CD14-positive monocyte (primary cell): ENCODE measurements around the gene ESD. TPM values are rescaled to one million over a fixed set of nuclear protein-coding genes. Genes with fewer than 3 reads are reported as not detected.

Experiments
- DNase-seq, 3 donors: peaks; one replicate each; pipeline ENCODE4 v3.0.0-alpha.2; 2011 to 2022
- H2AFZ ChIP-seq: 2 replicates; pipeline ENCODE4 v1.6.0; 2012; ENCODE audit warnings: mild to moderate bottlenecking, low read depth, low read length, inconsistent platforms; ENCODE audit not compliant: insufficient read depth, poor library complexity, severe bottlenecking
- H3K27ac ChIP-seq, 2 donors: 1 replicate in 1 of 2; 2 replicates in 1 of 2; pipeline ENCODE4 v1.5.1; 2012 to 2013; ENCODE audit warnings: low read length in 2 of 2, control low read depth in 1 of 2, inconsistent platforms in 1 of 2, low read depth in 1 of 2, mild to moderate bottlenecking in 1 of 2
- H3K27me3 ChIP-seq, 2 donors: one replicate each; pipeline versions ENCODE4 v1.6.0 to v1.6.1; 2011 to 2013; ENCODE audit warnings: low read length in 2 of 2; ENCODE audit not compliant: control insufficient read depth in 2 of 2, insufficient read depth in 2 of 2
- H3K36me3 ChIP-seq, 2 donors: replicated peaks in 1 of 2; 1 replicate in 1 of 2; 2 replicates in 1 of 2; pipeline versions ENCODE4 v1.5.1 to v1.6.1; 2012 to 2013; ENCODE audit warnings: low read length in 2 of 2, control low read depth in 1 of 2, inconsistent platforms in 1 of 2, mild to moderate bottlenecking in 1 of 2; ENCODE audit not compliant: insufficient read depth in 2 of 2, control insufficient read depth in 1 of 2
- H3K4me1 ChIP-seq, 2 donors: 1 replicate in 1 of 2; 2 replicates in 1 of 2; pipeline versions ENCODE4 v1.5.1 to v1.6.1; 2012 to 2013; ENCODE audit warnings: low read length in 2 of 2, control low read depth in 1 of 2, inconsistent platforms in 1 of 2, mild to moderate bottlenecking in 1 of 2, moderate library complexity in 1 of 2; ENCODE audit not compliant: insufficient read depth in 2 of 2, control insufficient read depth in 1 of 2
- H3K4me2 ChIP-seq: replicated peaks from 2 replicates; pipeline ENCODE3; 2012; ENCODE audit warnings: low read length, moderate library complexity, mild to moderate bottlenecking; ENCODE audit not compliant: poor library complexity, severe bottlenecking; ENCODE audit errors: extremely low read depth
- H3K4me3 ChIP-seq, 3 experiments: fragments of 200-600 bp in 1 of 3; sonication (generic) in 1 of 3; replicated peaks in 1 of 3; 1 replicate in 2 of 3; 2 replicates in 1 of 3; pipeline ENCODE4 v1.5.1; 2011 to 2013; ENCODE audit warnings: low read length in 3 of 3, mild to moderate bottlenecking in 3 of 3, control low read depth in 2 of 3, low read depth in 2 of 3, inconsistent platforms in 1 of 3, moderate library complexity in 1 of 3
- H3K79me2 ChIP-seq: 2 replicates; pipeline ENCODE4 v1.6.0; 2012; ENCODE audit warnings: mild to moderate bottlenecking, control low read depth, inconsistent platforms, low read length, moderate library complexity; ENCODE audit not compliant: insufficient read depth
- H3K9ac ChIP-seq: 2 replicates; pipeline ENCODE4 v1.6.0; 2017; ENCODE audit warnings: low read length, mild to moderate bottlenecking; ENCODE audit not compliant: insufficient read depth, poor library complexity, severe bottlenecking
- H3K9me3 ChIP-seq, 2 donors: replicated peaks in 1 of 2; 1 replicate in 1 of 2; 2 replicates in 1 of 2; pipeline versions ENCODE4 v1.5.1 to v1.6.1; 2012 to 2013; ENCODE audit warnings: low read length in 2 of 2, control low read depth in 1 of 2; ENCODE audit not compliant: control insufficient read depth in 1 of 2, insufficient read depth in 1 of 2
- H4K20me1 ChIP-seq: 2 replicates; pipeline ENCODE4 v1.6.0; 2012; ENCODE audit warnings: mild to moderate bottlenecking, low read length, control low read depth, moderate library complexity; ENCODE audit not compliant: insufficient read depth
- H3K27ac Mint-ChIP-seq, 7 donors: one replicate each; pipeline ENCODE4 v1.8.0; 2020; ENCODE audit warnings: mild to moderate bottlenecking in 7 of 7, mixed read lengths in 7 of 7, moderate library complexity in 6 of 7, inconsistent platforms in 2 of 7
- H3K27me3 Mint-ChIP-seq, 3 donors: one replicate each; pipeline ENCODE4 v1.8.0; 2021 to 2022; ENCODE audit warnings: low read depth in 3 of 3, mild to moderate bottlenecking in 3 of 3, mixed read lengths in 3 of 3, moderate library complexity in 3 of 3, inconsistent platforms in 1 of 3
- H3K36me3 Mint-ChIP-seq, 2 donors: one replicate each; pipeline ENCODE4 v1.8.0; 2020; ENCODE audit warnings: mixed read lengths in 2 of 2, inconsistent platforms in 1 of 2, mild to moderate bottlenecking in 1 of 2
- H3K4me1 Mint-ChIP-seq: one replicate; pipeline ENCODE4 v1.8.0; 2020; ENCODE audit warnings: mild to moderate bottlenecking, mixed read lengths
- H3K4me3 Mint-ChIP-seq, 2 donors: one replicate each; pipeline ENCODE4 v1.8.0; 2020; ENCODE audit warnings: mild to moderate bottlenecking in 2 of 2, mixed read lengths in 2 of 2, moderate library complexity in 1 of 2
- H3K9me3 Mint-ChIP-seq, 7 donors: one replicate each; pipeline ENCODE4 v1.8.0; 2020 to 2022; ENCODE audit warnings: mixed read lengths in 7 of 7, mild to moderate bottlenecking in 6 of 7, moderate library complexity in 6 of 7, inconsistent platforms in 2 of 7
- CTCF ChIP-seq: fragments of 200-600 bp; IDR thresholded peaks from one replicate; pipeline ENCODE4 v1.8.0; 2022; ENCODE audit warnings: antibody characterized with exemption, mild to moderate bottlenecking
- WGBS: methylation state at CpG from one replicate; pipeline ENCODE4 v1.1.5; 2013; ENCODE audit warnings: missing lambda C conversion rate; ENCODE audit not compliant: insufficient coverage; 5-methylcytosine and 5-hydroxymethylcytosine counted together
- intact Hi-C, 2 donors: fragments of 100-400 bp; cut with micrococcal nuclease; formaldehyde crosslinking; loops; one replicate each; pipeline versions ENCODE4 v1.15.0 to v1.15.1; 2023
- polyA plus RNA-seq, 3 donors: library from polyadenylated mRNA; depleted of rRNA in 1 of 3; unstranded in 2 of 3; stranded (reverse) in 1 of 3; fragments of 300-500 nt in 2 of 3; fragments of >200 nt in 1 of 3; fragmentation: Illumina TruSeq in 2 of 3; gene quantifications; 1 replicate in 2 of 3; 2 replicates in 1 of 3; pipeline ENCODE4 v1.2.3, GENCODE V29; 2012 to 2021

Gene ESD
- polyA plus RNA-seq, 3 donors = 46.8 to 147 (median 139) TPM

- Histone ChIP-seq H3K4me3 (no peak overlapping the region), H2AFZ (no peak overlapping the region), H3K4me1 (no peaks in the 10 kb centered on the region), H3K27ac (no peak overlapping the region), H3K4me2 (no peak overlapping the region), H3K9me3 (peaks cover 9% of the 10 kb centered on the region in 2 donors), H3K9ac (no peak overlapping the region), H4K20me1 (no peaks in the 10 kb centered on the region), H3K79me2 (no peaks in the 10 kb centered on the region), H3K36me3 (no peaks in the 10 kb centered on the region), H3K27me3 (no peaks in the 10 kb centered on the region)
- Mint-ChIP-seq H3K9me3 (peaks cover 8 to 22% (median 15%) of the 10 kb centered on the region in 7 donors), H3K27me3 (peaks cover 0 to 3% (median 1%) of the 10 kb centered on the region in 3 donors), H3K4me3 (no peak overlapping the region), H3K4me1 (peaks cover 2% of the 10 kb centered on the region), H3K36me3 (no peaks in the 10 kb centered on the region), H3K27ac (no peak overlapping the region)
- 100% methylated on average over 1 of the region's 3 CpGs for WGBS
- DNase-seq = no peak
- intact Hi-C loops = no loop called here
- no peak for TF ChIP-seq CTCF
Measured at GRCh38 chr13:46804391-46804815, 7.4 kb upstream of the ESD start.

GRCh38 chr13:46803586-46803985, 6.6 kb upstream of the ESD start:
- Histone ChIP-seq H3K27me3 (no peaks in the 10 kb centered on the region), H4K20me1 (no peaks in the 10 kb centered on the region), H3K4me3 (no peak overlapping the region), H3K9ac (no peak overlapping the region), H2AFZ (no peak overlapping the region), H3K79me2 (no peaks in the 10 kb centered on the region), H3K4me2 (no peak overlapping the region), H3K4me1 (no peaks in the 10 kb centered on the region), H3K36me3 (no peaks in the 10 kb centered on the region), H3K27ac (no peak overlapping the region), H3K9me3 (peaks cover 9% of the 10 kb centered on the region in 2 donors)
- Mint-ChIP-seq H3K4me3 (no peak overlapping the region), H3K27me3 (peaks cover 0 to 3% (median 1%) of the 10 kb centered on the region in 3 donors), H3K4me1 (peaks cover 2% of the 10 kb centered on the region), H3K27ac (no peak overlapping the region), H3K36me3 (no peaks in the 10 kb centered on the region), H3K9me3 (peaks cover 8 to 22% (median 15%) of the 10 kb centered on the region in 7 donors)
- TF ChIP-seq CTCF = no peak
- no CpG with 5 or more reads among the region's 5 CpGs for WGBS
- DNase-seq = no peak
- intact Hi-C loops = no loop called here
